Hair follicular keratinocyte (primary cell): ENCODE data around the gene MAIP1. TPM values are rescaled to one million over a fixed set of nuclear protein-coding genes. Genes with fewer than 3 reads are reported as not detected.

ENCODE experiments used
- total RNA-seq: library from RNA; depleted of rRNA; stranded (reverse); fragments of >200 nt; gene quantifications from 2 replicates; pipeline ENCODE4 v1.2.3, GENCODE V29; 2015

Gene MAIP1
- 17.6 and 35.1 TPM in 2 replicates for total RNA-seq

GRCh38 chr2:199955339-199956061 is at the start of gene MAIP1, which contains the start of gene TYW5:
Gene MAIP1, plus strand, starts transcription at chr2:199955582. Its CDS starts 217 bp downstream, at chr2:199955799.
Gene TYW5, minus strand, starts transcription at chr2:199955491. Its CDS starts 21 bp downstream, at chr2:199955470.

GRCh38 chr2:199911052-199911876 is 44.1 kb upstream of the MAIP1 start, which contains the start of gene C2orf69:
Gene C2orf69, plus strand, starts transcription at chr2:199911293. Its CDS starts 146 bp downstream, at chr2:199911439.

Other genes with a start within 250 kb of the MAIP1 start
- 0.08 and 0.57 TPM in 2 replicates for gene FTCDNL1, start 104.4 kb upstream of the MAIP1 start, total RNA-seq
- gene C2orf69, start 44.3 kb upstream of the MAIP1 start, total RNA-seq: 7.9 and 10.3 TPM in 2 replicates
- 5.4 and 6.8 TPM in 2 replicates for gene TYW5, start 91 bp upstream of the MAIP1 start, total RNA-seq